HG02884 (cell line): ENCODE data around the gene ATP2C2.

Experiments used
- ATAC-seq: cut with Tn5 transposase; IDR thresholded peaks from one replicate; pipeline ENCODE4 v1.9.1; 2021; ENCODE audit warnings: mild to moderate bottlenecking, moderate library complexity; ENCODE audit not compliant: unreplicated experiment

Gene ATP2C2

DNA sequence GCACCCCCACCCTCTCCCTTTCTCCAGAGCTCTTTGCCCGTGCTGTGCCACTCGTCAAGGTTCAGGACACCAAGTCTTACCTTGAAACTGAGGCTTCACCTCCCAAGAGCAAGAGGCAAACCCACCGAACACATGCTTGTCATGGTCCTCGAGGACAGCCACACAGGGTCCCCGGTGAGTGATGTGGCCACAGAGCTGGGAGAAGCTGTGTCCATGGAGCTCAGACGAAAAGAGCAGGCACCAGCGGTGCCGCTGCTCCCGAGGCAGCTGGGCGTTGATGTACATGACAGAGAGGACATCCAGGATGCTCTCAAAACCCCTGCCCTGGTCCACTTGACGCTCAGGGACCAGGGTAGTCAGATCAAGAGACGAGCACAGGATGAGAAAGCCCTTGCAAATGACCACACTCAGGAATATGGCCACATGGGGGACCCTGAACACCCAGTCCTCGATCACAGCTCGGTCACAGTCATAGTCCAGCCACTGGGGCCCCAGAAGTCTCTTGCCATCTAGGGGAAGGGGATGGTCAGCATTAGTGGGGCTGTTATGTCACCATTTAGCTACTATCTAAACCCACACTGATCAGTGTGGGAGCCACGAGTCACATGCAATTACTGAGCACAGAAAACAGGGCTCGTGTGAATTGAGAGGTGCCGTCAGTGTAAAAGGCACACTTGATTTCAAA is 118.4 kb downstream of the ATP2C2 start:
- ATAC-seq, result no peak

DNA sequence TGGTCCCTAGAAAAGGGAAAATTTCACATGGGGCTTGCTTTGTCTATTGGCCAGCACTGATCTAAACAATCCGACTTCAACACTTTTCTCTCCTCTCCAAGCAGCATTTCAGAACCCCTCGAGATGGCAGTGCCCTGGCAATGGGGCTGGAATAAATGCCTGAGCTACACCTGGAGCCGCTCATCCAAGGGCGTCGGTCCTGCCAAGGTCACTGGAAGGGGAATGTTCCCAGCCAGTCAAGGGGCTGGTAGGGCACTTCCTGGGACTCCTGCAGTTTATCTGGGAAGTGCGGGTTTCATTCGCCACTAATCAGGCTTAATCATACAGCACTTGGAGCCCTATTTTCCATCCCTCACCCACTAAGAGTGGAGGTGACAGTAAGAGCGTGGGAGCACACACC is 119.0 kb downstream of the ATP2C2 start:
- no peak for ATAC-seq

DNA sequence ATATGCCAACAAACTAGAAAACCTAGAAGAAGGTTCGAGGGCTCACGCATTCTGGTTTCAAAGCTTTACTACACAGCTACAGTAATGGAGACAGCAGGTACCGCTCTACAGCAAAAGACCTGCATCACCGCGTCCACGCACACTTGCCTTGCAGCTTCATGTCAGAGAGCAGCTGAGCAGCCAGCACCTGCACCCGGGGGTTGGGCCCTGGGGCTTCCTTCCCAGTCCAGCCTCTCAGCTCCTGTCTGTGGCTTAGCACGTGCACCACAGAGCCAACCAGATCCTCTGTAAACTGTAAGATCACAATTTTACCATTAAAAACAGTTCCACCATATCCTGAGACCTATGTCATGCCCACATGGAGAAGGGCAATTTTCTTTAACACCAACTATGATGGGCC is 120.8 kb downstream of the ATP2C2 start:
- ATAC-seq, result no peak

DNA sequence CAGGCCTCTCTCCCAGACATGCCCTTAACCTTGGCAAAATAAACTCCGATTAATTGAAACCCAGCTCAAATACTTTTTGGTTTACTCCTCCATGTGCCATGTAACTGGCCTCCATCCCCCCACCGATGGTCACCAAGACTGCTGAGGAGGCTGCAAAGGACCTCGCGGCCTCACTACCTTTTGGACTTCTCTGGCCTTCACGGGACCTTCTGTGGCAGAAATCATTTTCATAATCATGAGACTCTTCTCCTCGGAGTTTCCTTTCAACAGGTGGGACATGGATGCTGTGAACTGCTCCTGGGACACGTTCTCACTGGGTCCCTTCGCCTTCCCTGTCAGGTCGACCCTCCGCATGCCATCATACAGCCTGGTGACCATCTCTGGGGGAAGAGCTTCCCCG is 127.2 kb downstream of the ATP2C2 start:
- ATAC-seq, result no peak

DNA sequence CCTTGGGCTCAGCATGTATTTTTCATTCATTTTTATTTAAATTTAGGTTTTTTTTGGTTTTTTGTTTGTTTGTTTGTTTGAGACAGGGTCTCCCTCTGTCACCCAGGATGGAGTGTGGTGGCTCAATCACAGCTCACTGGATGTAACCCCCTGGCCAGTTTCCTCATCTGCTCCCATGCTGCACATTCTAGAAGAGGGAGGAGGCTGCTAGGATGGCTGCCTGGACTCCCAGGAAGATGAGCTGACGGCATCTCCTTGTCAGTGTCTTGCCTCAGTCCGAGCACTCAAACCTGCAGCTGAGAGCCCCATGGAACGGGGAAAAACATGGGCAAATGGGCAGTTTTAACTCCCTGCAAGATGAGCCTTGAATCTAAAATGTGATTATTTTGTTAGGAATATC is 128.7 kb downstream of the ATP2C2 start:
- no peak for ATAC-seq

DNA sequence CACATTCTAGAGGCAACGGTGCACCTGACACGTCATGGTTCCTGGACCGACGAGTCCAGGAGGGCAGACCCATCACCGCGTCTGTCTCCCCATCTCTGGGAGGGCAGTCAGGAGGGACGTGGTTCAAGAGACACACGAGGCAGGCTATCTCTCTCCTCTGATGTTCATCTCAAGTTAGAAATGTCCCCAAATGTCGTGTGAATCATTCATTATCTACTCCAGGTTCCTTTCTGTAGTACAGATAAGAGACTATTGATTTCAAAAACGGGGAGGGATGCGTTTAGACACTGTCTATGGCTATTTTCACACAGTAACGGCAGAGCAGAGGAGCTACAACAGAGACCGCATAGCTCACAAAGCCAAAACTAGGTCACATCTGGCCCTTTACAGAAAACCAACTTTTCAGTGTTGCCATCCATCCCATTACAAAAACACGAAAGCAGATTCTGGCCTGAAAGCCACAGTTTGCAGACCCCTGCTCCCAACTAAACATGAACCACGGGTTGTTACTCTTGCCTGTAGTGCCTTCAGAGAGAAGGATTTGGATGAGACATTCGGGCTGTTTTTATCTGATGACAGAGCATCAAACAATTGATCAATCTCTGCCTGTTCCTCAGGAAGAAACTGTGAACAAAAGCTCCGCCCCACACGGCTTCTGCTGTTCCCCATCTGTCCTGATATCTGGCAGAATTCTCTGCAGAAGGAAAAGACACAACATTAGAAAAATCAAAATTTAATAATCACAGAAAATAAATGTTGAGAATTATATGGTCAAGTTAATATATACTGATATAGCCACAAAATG is 129.3 kb downstream of the ATP2C2 start:
- ATAC-seq, result no peak

DNA sequence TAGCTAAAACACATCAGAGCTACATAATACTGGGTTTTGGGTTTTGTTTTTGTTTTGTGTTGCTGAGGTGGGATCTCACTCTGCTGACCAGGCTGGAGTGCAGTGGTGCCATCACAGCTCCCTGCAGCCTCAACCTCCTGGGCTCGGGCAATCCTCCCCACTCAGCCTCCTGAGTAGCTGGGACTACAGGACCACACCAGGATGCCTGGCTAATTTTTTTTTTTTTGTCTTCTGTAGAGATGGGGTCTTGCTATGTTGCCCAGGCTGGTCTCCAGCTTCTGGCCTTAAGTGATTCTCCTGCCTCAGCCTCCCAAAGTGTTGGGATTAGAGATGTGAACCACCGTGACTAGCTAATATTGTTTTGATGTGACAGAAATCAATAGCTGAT is 129.9 kb downstream of the ATP2C2 start:
- no peak for ATAC-seq

DNA sequence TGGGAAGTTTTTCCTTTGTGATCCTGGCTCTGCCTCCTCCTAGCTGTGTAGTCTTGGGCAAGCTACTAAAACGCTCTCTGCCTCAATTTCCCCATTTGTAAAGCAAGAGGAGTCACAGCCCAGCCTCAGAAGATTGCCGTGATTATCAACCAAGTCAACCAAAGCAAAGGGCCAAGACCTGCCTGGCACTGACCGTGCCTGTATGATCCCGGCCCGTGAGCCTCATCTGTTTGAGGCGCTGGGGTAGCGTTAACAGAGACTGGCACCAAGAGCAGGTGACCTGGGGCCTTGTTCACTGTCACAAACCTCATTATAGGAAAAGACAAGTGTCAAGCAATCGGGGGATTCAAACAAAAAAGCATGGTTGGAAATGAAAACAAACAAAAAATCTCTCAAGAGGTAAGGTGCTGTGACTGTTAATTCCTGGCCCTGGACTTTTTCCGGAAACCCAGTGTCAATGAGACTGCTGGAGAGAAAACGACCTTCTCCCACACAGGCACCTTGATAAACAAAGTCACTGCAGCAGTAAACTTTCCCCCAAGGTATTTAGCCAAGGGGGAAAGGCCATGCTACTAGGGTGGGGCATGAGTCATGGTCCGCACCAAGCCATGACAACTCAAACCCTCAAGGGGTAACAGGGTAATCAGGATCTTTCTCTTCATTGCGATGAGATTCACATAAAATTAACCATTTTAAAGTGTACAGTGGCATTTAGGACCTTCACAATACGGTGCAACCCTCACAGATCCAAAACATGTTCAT is 130.7 kb downstream of the ATP2C2 start:
- ATAC-seq, result no peak

DNA sequence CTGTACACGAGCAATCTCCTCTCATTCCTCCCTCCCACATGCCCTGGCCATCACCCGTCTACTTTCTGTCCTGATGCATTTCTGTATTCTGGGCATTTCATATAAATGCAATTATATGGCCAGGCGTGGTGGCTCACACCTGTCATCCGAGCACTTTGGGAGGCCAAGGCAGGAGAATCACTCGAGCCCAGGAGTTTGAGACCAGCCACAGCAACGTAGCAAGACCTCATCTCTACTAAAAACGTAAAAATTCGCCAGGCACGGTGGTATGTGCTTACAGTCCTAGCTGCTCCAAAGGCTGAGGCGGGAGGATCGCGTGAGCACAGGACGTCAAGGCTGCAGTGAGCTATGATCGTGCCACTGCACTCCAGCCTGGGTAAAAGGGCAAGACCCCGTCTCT is 131.3 kb downstream of the ATP2C2 start:
- no peak for ATAC-seq

DNA sequence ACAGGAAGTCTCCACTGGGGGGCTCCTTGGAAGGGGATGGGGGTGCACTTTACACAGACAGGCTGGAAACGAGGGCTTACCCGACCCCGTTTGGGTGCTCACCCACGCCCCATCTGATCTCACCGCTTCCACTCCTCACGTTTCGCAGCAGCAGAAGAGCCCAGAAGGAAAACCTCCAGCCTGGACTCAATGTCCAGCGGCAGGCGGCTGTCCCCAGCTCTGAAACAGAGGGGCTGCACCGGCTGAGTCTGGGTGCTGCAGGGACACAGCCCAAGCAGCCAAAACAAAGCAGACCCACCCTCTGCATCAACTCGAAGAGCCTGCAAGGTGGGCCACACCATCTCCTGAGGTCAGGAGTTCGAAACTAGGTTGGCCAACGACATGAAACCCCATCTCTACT is 132.2 kb downstream of the ATP2C2 start:
- no peak for ATAC-seq

DNA sequence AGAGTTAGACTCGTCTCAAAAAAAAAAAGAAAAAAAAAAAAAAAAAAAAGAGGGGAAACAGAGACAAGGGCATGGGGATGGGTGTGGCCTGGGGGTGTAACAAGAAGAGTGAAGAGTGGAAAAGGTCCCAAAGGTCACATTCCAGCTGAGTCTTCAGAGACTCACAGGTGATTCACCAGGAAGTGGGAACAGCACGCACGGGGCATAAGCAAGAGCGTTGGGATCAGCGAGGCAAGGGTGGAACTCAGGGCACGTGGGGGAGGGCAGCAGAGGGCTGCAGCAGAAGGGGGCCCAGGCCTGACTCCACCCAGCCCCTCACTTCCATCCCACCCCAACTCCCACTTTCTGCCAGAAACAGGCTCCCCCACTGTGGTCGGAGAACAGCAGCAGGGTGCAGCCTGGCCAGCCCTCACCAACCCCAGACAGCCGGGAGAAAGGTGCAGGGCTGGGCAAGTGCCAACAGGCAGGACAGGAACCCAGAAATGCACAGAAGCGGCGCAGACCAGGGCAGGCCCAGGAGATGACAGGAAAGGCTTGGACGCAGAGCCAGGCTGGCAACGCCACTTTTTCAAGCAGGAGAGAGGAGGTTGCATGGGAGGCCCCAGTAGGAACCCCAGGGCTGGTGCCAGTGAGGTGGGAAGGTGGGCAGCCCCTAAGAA is 132.9 kb downstream of the ATP2C2 start:
- ATAC-seq, result no peak

DNA sequence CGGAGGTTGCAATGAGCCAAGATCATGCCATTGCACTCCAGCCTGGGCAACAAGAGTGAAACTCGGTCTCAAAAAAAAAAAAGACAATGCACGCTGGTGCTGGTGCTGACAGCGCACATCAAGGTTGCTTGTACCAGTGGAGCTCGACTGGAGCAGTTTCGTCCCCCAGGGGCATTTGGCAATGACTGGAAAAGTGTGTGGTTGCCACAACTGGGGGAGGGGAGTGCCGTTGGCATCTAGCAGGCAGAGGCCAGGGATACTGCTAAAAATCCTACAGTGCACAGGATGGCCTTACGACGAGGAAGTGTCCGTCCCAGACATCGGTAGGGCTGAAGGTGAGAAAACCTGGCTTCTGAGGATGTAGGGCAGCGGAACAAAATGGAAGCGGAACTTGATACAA is 133.7 kb downstream of the ATP2C2 start:
- ATAC-seq, result no peak

DNA sequence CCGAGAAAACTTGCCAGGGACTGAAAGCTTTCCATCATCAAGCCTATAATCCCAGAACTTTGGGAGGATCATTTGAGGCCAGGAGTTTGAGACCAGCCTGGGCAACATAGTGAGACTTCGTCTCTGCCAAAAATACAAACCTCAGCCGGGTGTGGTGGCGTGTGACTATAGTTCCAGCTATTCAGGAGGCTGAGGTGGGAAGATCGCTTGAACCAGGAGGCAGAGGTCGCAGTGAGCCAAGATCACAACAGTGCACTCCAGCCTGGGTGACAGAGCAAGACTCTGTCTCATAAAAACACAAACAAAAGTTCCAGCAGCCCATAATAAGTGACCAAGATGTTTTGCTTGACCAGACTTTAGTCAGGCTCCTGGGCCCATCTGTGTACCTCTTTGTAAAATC is 134.2 kb downstream of the ATP2C2 start:
- no peak for ATAC-seq

DNA sequence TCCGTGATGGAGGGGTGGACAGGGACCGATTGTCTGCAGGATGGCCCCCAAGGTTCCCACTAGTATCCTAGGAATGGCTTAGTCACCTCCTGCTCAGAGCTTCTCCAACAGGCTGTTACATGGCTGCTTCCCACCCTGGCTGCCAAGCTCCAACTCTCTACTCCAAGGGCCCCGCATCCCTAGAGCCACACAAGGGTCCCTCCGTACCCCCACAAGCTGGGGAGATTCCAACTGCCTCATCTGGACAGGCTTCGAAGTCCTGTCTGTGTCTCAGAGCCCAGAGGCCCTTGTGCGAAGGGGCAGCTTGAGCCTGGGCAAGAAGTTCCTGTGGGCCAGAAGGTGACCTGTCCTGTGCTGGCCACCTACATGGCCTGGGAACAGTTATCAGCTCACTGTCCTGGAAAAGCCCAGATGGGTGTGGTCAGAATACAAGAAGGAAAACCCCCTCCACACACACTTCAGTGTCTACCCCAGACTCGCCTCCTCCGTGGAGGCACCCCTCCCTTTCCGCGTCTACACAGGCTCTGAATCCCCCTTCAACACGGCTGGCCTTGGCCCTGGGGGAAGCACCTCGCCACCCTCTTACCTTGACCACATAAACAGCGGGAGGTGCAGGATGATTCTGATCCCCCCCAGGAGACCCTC is 135.5 kb downstream of the ATP2C2 start:
- no peak for ATAC-seq

DNA sequence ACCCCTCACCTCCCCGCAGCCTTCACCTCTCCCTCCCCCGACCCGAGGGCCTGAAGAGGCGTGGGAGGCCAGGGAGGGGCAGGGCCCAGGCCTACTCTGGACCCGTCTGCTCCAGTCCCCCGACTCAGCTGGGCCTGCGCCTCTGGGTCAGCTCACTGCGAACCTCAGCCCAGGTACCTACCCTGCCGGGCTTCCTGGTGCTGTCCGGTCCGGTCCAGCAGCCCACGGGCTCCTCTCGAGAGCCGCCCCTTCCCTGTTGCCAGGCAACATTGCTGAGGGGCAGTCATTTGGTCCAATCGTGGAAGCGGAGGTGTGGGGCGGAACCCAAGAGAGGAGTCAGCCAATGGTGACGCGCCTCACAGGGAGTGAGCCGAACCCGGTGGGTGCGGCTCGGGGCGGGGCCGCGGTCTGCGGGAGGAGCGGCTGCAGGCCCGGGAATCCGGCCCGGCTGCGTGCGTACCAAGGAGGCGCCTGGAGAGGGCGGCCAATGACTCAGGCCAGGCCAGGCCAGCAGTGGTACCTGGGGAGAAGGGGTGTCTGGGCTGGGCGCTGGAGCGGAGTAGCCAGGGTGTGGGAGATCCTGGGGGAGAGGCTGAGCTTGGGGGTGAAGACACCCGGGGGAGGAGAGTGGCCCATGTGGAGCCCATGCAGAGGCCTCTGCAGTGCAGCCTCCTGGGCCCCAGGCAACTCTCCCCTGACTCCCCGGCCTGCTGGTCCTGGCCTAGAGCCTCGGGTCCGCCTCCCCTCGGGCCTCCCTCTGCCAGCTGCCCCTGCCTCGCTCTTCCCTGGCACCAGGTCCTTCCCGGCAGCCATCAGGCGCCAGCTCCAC is 136.3 kb downstream of the ATP2C2 start, which contains the start of gene MEAK7:
MEAK7 (minus strand) TSS at position 240 of the 829 bp plus-strand sequence. CDS start 6,573 bp downstream, outside the sequence.
- ATAC-seq, result peak; percentile 94

DNA sequence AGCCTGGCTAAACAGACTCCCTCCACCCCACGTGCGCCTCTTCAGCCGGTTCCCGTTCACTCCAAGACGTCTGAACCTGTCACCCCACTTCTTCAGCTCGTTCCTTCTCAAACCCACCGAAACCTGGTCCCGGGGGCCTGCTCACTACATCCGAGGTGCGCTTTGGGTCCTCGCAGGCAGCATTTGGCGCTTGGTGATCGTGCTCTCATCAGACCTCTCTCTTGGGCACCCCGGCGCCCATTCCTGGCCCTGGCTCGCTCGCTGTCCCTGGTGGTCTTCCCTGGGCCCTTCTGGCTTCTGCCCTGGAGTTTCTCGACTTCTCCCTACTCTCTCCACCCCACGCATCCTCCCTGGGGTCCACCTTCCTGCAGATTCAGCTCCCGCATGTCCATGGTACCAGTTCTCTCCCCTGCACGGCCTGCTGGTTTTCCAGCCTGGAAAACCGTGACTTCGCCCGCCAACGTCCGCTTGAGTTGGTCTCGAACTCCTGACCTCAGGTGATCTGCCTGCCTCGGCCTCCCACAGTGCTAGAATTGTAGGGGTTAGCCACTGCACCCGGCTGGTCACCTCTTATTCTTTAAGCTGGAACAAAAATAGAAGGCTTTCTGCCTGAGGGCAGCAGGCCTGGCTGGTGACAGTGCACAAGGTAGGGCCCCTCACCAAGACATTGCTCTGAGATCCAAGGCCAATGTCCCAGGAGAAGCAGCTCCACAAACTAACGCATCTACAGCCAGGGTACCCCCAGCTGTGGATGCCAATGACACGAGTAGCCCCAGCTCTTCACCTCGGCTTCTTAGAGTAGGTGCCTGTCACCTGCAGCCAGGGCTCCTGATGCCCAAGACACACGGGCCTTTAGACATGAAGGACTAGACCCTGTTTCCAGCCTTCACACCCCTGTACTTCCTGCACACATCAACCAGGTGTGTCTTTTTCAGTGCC is 137.2 kb downstream of the ATP2C2 start:
- ATAC-seq, result no peak

DNA sequence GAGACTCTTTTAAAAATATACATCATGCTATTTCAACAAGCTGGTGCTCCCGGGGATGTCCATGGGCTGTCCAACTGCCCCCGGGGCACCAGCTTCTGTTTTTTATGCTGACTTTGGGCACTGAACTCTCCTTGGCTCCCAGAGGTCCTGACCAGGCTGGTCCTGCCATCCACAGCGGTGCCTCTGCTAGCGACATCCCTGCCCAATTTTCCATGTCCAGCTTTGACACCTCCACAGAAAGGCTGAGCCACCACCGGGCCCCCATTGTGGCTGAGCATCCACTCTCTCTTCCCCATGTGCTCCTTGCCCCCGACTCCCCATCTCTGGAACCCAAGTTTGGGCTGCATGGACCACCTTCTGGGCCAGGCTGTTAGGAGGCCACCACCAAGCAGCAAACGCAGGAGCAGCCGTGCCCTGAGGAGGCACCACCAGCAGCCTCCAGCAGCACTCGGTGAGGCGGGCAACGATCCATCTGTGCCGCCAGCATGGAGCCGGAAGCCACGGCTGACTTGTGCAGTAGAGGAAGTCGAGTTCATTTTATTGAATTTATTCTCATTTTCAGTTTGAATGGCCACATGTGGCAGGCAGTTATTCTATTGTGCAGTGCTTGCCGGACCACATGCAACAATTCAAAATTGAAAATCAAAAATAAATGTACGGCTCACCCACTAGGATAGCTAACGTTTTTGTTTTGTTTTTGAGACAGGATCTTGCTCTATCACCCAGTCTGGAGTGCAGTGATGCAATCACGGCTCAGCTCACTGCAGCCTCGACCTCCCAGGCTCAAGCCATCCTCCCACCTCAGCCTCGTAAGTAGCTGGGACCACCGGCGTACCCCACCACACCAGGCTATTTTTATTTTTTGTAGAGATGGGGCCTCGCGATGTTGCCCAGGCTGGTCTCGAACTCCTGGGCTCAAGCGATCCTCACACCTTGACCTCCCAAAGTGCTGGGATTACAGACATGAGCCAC is 139.0 kb downstream of the ATP2C2 start:
- no peak for ATAC-seq

DNA sequence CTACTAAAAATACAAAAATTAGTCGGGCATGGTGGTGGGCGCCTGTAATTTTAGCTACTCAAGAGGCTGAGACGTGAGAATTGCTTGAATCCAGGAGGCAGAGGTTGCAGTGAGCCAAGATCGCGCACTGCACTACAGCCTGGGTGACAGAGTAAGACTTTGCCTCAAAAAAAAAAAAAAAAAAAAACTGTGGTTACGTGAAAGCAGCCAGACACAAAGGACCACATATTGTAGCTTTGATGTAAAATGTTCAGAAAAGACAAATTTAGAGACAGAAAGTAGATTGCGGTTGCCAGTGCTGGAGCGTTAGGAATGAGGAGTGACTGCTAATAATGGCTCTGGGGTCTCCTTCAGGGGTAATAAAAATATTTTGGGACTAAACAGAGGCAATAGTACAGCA is 140.2 kb downstream of the ATP2C2 start:
- no peak for ATAC-seq
